Upper lobe of left lung (tissue), 6 donors: ENCODE results near the gene FHOD3. TPM values are rescaled to one million over a fixed set of nuclear protein-coding genes. Genes with fewer than 3 reads are reported as not detected.

Experiments
- ATAC-seq, 2 donors: fragments of 200-7000 bp; cut with Tn5 transposase; one replicate each; pipeline ENCODE4 v1.9.1; 2022; ENCODE audit warnings: mild to moderate bottlenecking in 2 of 2, moderate library complexity in 2 of 2; ENCODE audit not compliant: low FRiP score in 2 of 2
- DNase-seq, 2 donors: peaks; one replicate each; pipeline ENCODE4 v3.0.0-alpha.2; 2019 to 2020
- H3K27ac ChIP-seq, 4 donors: fragments of 200-600 bp; sonication (generic); one replicate each; pipeline ENCODE4 v1.5.1; 2016 to 2019
- H3K27me3 ChIP-seq, 4 donors: fragments of 200-600 bp; sonication (generic); one replicate each; pipeline ENCODE4 v1.5.1; 2017 to 2019
- H3K36me3 ChIP-seq, 4 donors: fragments of 200-600 bp; sonication (generic); one replicate each; pipeline ENCODE4 v1.5.1; 2016 to 2019
- H3K4me1 ChIP-seq, 4 donors: fragments of 200-600 bp; sonication (generic); one replicate each; pipeline ENCODE4 v1.5.1; 2018 to 2019
- H3K4me3 ChIP-seq, 4 donors: fragments of 200-600 bp; sonication (generic); one replicate each; pipeline ENCODE4 v1.5.1; 2017 to 2019; ENCODE audit warnings: mild to moderate bottlenecking in 2 of 4, moderate library complexity in 1 of 4
- H3K9me3 ChIP-seq, 4 donors: fragments of 200-600 bp; sonication (generic); one replicate each; pipeline ENCODE4 v1.5.1; 2018 to 2019
- CTCF ChIP-seq, 6 experiments: fragments of 450-650 bp in 4 of 6; fragments of 200-600 bp in 2 of 6; sonication (generic) in 2 of 6; IDR thresholded peaks; one replicate each; pipeline ENCODE4 v1.5.1; 2016 to 2019; ENCODE audit warnings: antibody characterized with exemption in 6 of 6
- EP300 ChIP-seq, 4 donors: sonication (generic); formaldehyde crosslinking; IDR thresholded peaks; one replicate each; pipeline ENCODE4 v1.5.1; 2017; ENCODE audit warnings: antibody characterized with exemption in 4 of 4, control low read depth in 2 of 4
- POLR2A ChIP-seq, 4 donors: fragments of 450-650 bp; IDR thresholded peaks; one replicate each; pipeline ENCODE4 v1.5.1; 2016 to 2017; ENCODE audit warnings: antibody characterized with exemption in 4 of 4, mild to moderate bottlenecking in 2 of 4
- POLR2AphosphoS5 ChIP-seq, 2 donors: sonication (generic); formaldehyde crosslinking; IDR thresholded peaks; one replicate each; pipeline ENCODE4 v1.5.1; 2017; ENCODE audit warnings: antibody characterized with exemption in 2 of 2
- WGBS, 2 donors: methylation state at CpG; one replicate each; pipeline ENCODE4 v1.1.5; 2017 to 2018; 5-methylcytosine and 5-hydroxymethylcytosine counted together
- total RNA-seq, 6 donors: library from RNA; depleted of rRNA in 4 of 6; stranded (reverse); fragments of >200 nt in 4 of 6; gene quantifications; one replicate each; pipeline versions ENCODE4 v1.1.0 to v1.2.1, GENCODE V29; 2016 to 2021
- donor health status: DM: no; HTN: no; CAD: no; lungs with moderate emphysema.
- donor health status: DM: no; HTN: yes; CAD: no; lungs with severe emphysema.

FHOD3 gene
- total RNA-seq, 6 donors from 2014 or later = 0.40 to 4.8 (median 2.8) TPM

- 79 to 84% methylated on average over 3 of the region's 3 CpGs for WGBS, 2 donors
- Histone ChIP-seq H3K27ac (no peak overlapping the region), H3K36me3 (no peaks in the 10 kb centered on the region), H3K9me3 (no peaks in the 10 kb centered on the region), H3K4me3 (no peak overlapping the region), H3K4me1 (no peaks in the 10 kb centered on the region), H3K27me3 (no peaks in the 10 kb centered on the region)
- ATAC-seq (no peak), DNase-seq (no peak)
- TF ChIP-seq EP300 (IDR thresholded peaks at IDR 0.05) (no peak), POLR2AphosphoS5 (IDR thresholded peaks at IDR 0.05) (no peak), POLR2A (IDR thresholded peaks at IDR 0.05) (no peak), CTCF (IDR thresholded peaks at IDR 0.05) (no peak)
These were observed 345.5 kb downstream of the FHOD3 start for GRCh38 chr18:36643061-36643460.

DNA sequence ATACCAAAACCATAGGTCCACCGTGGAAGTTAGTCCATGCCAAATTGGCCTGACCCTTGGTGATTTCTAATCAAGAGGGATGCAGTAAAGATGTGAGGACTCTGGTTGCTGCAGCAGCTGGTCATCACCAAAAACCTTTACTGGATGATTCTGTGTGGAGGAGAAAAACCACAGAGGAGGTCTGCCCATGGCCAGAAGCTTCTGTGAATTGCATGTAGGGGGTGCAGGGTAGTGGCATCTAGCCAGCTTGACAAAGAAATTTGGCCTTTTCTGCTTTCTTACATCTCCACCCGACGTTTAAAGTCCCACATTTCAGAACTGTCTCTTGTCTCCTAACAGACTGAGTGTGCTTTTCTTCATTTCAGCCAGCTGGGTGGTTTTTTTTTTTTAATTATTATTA, 351.3 kb downstream of the FHOD3 start:
- H3K4me1 ChIP-seq = no peaks in the 10 kb centered on the region
- no peaks in the 10 kb centered on the region for H3K9me3 ChIP-seq
- H3K27ac ChIP-seq = no peak overlapping the region
- H3K27me3 ChIP-seq = no peaks in the 10 kb centered on the region
- DNase-seq = no peak
- no peak for ATAC-seq
- no peaks in the 10 kb centered on the region for H3K36me3 ChIP-seq
- WGBS, 2 donors = 86 to 89% methylated on average over 2 to 3 of the region's 3 CpGs
- no peak for TF ChIP-seq POLR2A (IDR thresholded peaks at IDR 0.05)
- H3K4me3 ChIP-seq = no peak overlapping the region

DNA sequence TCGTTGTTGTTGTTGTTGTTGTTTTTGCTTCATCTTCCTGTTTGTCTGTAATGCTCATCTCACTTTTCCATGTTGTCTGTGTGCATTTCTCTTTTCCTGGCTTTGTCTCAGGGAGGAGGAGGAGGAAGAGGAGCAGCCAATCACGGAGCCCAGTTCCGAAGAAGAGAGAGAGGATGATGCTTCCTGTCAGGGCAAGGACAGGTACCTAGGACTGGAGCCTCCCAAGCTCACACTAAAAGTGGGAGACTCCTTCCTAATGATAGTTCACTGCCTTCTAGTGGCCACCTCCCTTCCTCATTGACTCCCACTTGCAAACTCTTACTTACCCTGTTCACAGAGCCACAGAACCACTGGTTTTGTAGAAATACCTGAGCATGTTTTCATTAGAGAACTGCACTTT, 351.7 kb downstream of the FHOD3 start:
- TF ChIP-seq EP300 (IDR thresholded peaks at IDR 0.05) (no peak), CTCF (IDR thresholded peaks at IDR 0.05) (no peak), POLR2AphosphoS5 (IDR thresholded peaks at IDR 0.05) (no peak), POLR2A (IDR thresholded peaks at IDR 0.05) (no peak)
- no peak overlapping the region for H3K4me3 ChIP-seq
- no peaks in the 10 kb centered on the region for H3K36me3 ChIP-seq
- WGBS, 2 donors = 77 to 85% methylated on average over 3 of the region's 3 CpGs
- H3K27me3 ChIP-seq = no peaks in the 10 kb centered on the region
- DNase-seq (no peak), ATAC-seq (no peak)
- H3K4me1 ChIP-seq = no peaks in the 10 kb centered on the region
- H3K9me3 ChIP-seq = no peaks in the 10 kb centered on the region
- no peak overlapping the region for H3K27ac ChIP-seq

GRCh38 chr18:36650266-36650665, 352.8 kb downstream of the FHOD3 start:
- no peak overlapping the region for H3K27ac ChIP-seq
- no peak for TF ChIP-seq POLR2A (IDR thresholded peaks at IDR 0.05)
- no peak for TF ChIP-seq CTCF (IDR thresholded peaks at IDR 0.05)
- no peak for TF ChIP-seq EP300 (IDR thresholded peaks at IDR 0.05)
- no peak for TF ChIP-seq POLR2AphosphoS5 (IDR thresholded peaks at IDR 0.05)

GRCh38 chr18:36650906-36651305, 353.4 kb downstream of the FHOD3 start:
- WGBS, 2 donors = 57 to 62% methylated on average over 6 of the region's 6 CpGs

More at GRCh38 chr18:36650266-36650665, 352.8 kb downstream of the FHOD3 start:
- Histone ChIP-seq H3K27me3 (no peaks in the 10 kb centered on the region), H3K4me1 (no peaks in the 10 kb centered on the region), H3K9me3 (no peaks in the 10 kb centered on the region), H3K36me3 (no peaks in the 10 kb centered on the region), H3K4me3 (no peak overlapping the region)
- DNase-seq (no peak), ATAC-seq (no peak)
- 78 to 84% methylated on average over 3 of the region's 3 CpGs for WGBS, 2 donors

More at GRCh38 chr18:36650906-36651305, 353.4 kb downstream of the FHOD3 start:
- DNase-seq = no peak
- no peak for TF ChIP-seq POLR2A (IDR thresholded peaks at IDR 0.05)
- no peak for TF ChIP-seq CTCF (IDR thresholded peaks at IDR 0.05)
- TF ChIP-seq EP300 (IDR thresholded peaks at IDR 0.05) = no peak
- TF ChIP-seq POLR2AphosphoS5 (IDR thresholded peaks at IDR 0.05) = no peak
- no peaks in the 10 kb centered on the region for H3K36me3 ChIP-seq
- no peaks in the 10 kb centered on the region for H3K4me1 ChIP-seq
- no peaks in the 10 kb centered on the region for H3K27me3 ChIP-seq
- no peaks in the 10 kb centered on the region for H3K9me3 ChIP-seq
- no peak overlapping the region for H3K27ac ChIP-seq
- H3K4me3 ChIP-seq = no peak overlapping the region
- no peak for ATAC-seq
